Keratinocyte (primary cell): ENCODE results near the gene BNC2.

Source experiments
- CTCF ChIP-seq, 3 experiments: IDR thresholded peaks in 1 of 3; conservative IDR thresholded peaks in 1 of 3; optimal IDR thresholded peaks in 1 of 3; 2 replicates in 2 of 3; 3 replicates in 1 of 3; pipeline versions ENCODE3 to v1.5.1; 2011; ENCODE audit warnings: low read length in 3 of 3, mild to moderate bottlenecking in 3 of 3, moderate library complexity in 2 of 3, control low read depth in 1 of 3, inconsistent platforms in 1 of 3; ENCODE audit not compliant: insufficient read depth in 2 of 3; ENCODE audit errors: extremely low read depth in 1 of 3
- EZH2 ChIP-seq: IDR thresholded peaks from one replicate; pipeline ENCODE4 v1.6.1; 2012; ENCODE audit warnings: inconsistent platforms, mild to moderate bottlenecking, low read length, moderate library complexity

- TF ChIP-seq CTCF (optimal IDR thresholded peaks at IDR 0.05 in 1 of 3, IDR thresholded peaks at IDR 0.05 in 1 of 3, conservative IDR thresholded peaks at IDR 0.05 in 1 of 3; ENCODE audit: extremely low read depth in 1 of 3, insufficient read depth in 2 of 3, low read length in 3 of 3): no peak
- TF ChIP-seq EZH2: no peak
Measured at GRCh38 chr9:16676519-16676918, 194.0 kb downstream of the BNC2 start.
